GM19035 (cell line): ENCODE measurements around the gene CCDC85A.

ENCODE experiments used
- ATAC-seq: cut with Tn5 transposase; IDR thresholded peaks from one replicate; pipeline ENCODE4 v1.9.1; 2021; ENCODE audit not compliant: unreplicated experiment

Gene CCDC85A

DNA sequence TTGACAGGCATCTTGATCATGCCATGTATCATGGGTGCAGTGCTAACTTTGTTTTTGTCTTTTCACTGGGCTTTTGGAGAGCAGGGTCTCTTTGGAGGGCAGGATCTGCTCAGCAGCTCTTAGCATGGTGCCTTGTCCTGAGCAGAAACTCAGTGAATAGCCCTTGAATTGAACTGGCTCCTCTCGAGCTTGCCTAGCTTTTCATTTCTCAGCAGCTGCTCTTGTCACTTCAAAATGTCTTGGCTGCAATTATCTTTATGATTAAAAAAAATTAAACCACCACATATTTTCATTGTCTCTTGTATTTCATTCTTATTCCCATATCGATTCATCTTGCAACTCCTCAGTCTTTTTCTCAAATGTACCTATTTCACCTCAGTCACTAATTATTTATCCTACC lies 50.5 kb downstream of the CCDC85A start:
- ATAC-seq = no peak

GRCh38 chr2:56239030-56239429 lies 55.2 kb downstream of the CCDC85A start:
- ATAC-seq = no peak

DNA sequence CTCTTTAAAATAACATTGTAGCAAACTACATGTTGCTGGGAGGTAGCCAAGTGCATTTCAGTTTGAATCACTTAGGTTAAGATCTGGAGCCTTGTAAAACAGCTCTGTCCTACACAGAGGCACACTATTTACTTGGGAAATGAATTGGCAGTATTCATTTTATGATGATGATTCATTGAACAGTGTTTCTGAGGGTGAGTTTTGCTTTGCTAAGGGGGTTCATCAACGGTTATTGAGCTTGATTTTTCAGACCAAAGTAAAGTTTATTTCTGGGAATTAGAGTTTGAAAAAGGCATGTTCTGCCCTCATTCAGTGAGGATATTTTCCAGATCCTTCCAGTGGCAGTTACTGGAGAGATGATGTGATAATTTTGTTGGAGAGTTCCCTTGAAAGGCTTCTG lies 55.6 kb downstream of the CCDC85A start:
- ATAC-seq = no peak

- no peak for ATAC-seq
Observed at GRCh38 chr2:56240210-56240609, 56.4 kb downstream of the CCDC85A start.

GRCh38 chr2:56244506-56244905 lies 60.7 kb downstream of the CCDC85A start:
- no peak for ATAC-seq

- ATAC-seq = no peak
Observed at GRCh38 chr2:56244911-56245530, 61.2 kb downstream of the CCDC85A start.

- ATAC-seq = no peak
Observed at GRCh38 chr2:56248965-56249742, 65.4 kb downstream of the CCDC85A start.

- no peak for ATAC-seq
Observed at GRCh38 chr2:56250153-56250729, 66.5 kb downstream of the CCDC85A start.

GRCh38 chr2:56260415-56260814 lies 76.6 kb downstream of the CCDC85A start:
- no peak for ATAC-seq

DNA sequence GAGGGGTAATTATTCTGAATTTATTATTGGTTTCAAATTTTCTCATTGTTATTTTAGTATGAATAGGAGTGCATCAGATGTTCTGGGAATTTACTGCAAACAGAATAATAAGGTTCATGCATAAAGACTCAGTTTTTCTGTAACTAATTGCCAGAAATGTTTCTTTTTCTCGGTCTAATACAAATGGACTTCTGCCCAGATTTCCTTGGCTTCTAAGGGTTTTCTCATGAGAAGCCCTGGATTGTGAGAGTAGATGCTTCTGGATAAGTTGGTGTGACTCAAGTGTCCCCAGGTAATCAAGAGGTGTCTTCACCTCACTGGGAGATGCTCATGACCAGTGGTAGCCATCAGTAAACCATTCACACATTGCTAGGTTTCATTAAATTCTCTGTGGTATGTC lies 78.5 kb downstream of the CCDC85A start:
- no peak for ATAC-seq

GRCh38 chr2:56263876-56264275 lies 80.1 kb downstream of the CCDC85A start:
- no peak for ATAC-seq

DNA sequence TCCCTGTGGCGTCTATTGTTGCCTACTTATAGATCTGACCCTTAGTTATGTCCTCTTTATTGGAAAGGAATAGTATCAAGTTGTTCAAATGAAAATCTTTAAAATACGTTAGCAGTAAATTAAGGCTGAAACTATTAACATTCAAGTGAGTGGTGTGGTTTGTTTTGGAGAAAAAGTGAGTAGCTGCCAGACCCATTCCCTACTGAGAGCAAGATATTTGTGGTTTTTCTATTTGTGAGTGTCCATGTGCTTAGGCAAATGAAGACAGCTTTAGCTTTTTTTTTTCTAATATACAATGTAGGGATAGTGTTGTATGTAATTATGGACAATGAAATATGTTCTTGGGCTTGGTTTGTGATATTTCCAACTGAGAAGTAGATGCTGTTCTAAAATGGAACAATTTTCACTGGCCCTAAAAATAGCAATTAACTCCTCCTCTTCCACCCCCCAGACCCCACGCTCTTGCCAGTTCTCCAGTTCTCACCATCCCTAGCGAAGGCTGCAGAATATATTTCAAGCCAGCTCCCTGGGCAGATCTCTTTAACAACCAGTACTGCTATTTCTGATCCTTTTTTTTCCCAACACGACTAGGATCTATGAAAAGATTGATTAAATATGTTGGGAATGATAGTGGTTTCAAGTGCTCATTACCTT lies 83.1 kb downstream of the CCDC85A start:
- ATAC-seq = no peak

- no peak for ATAC-seq
Observed at GRCh38 chr2:56267415-56267788, 83.6 kb downstream of the CCDC85A start.

DNA sequence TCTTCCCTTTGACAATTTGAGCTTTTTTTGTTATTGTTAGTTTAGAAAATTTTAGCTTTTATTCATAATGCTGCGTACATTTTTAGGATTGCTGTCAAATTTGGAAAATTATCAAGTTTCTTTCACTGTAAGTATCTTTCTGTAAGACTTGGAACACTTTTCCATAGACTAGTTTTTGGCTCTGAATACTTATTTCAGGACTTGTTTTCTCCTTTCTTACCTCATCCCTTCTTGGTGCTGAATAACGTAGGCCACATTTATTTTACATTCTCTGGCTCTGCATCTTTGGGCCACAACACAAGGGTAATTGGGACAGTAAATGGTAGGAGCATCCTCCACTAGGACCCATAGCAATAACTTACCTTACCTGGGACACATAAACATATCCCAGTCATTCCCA lies 85.1 kb downstream of the CCDC85A start:
- ATAC-seq = no peak

GRCh38 chr2:56271275-56271674 lies 87.5 kb downstream of the CCDC85A start:
- no peak for ATAC-seq

- ATAC-seq = no peak
Observed at GRCh38 chr2:56285224-56285623, 101.4 kb downstream of the CCDC85A start.

DNA sequence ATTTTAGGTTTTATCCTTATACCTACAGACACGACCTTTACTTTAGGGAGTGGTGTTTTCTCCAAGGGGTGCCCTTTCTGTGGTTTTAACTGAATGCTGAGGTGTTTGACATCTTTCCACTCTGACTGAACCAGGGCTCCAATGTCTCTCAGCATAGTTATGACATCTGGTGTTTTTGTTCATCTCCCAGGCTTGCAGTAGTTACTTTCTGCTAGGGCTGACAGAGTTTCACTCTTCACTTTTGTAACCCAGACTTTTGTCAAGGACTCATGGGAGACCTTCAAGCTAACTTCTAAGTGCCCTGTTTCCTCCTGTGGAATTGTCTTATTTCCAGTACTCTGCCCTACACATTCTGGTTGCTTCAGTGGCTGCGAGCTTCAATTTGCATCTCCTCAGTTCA lies 103.1 kb downstream of the CCDC85A start:
- no peak for ATAC-seq

DNA sequence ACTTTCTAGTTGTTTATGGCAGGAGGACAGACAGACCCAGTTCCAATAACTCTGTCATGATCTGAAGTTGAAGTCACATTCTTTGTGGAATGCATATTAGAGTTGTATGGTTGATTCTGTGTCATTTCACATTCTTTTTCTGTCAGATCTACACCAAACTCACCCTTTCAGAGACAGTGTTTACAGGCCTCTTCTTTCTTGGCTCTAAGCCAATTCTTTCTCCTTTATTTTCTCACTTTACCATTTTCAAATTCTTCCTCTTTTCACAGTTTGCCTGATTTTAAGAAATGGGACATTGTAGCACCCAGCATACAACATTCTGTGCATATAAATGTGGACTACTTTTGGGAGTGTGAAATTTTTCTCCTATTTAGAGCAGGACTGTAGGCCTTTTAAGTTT lies 103.7 kb downstream of the CCDC85A start:
- ATAC-seq = no peak

- no peak for ATAC-seq
Observed at GRCh38 chr2:56287974-56288373, 104.2 kb downstream of the CCDC85A start.

- ATAC-seq = no peak
Observed at GRCh38 chr2:56288838-56289580, 105.2 kb downstream of the CCDC85A start.

GRCh38 chr2:56291711-56292110 lies 107.9 kb downstream of the CCDC85A start:
- ATAC-seq = no peak
